Stimulated activated CD4-positive, alpha-beta T cell treated with anti-CD3 and anti-CD28 coated beads, Interleukin-15, amount 100 ng/mL, for 24 hours (primary cell): ENCODE measurements around the gene OR2T2.
"Not testable (repeated sequence)": the region's sequence is repeated elsewhere in the genome, so short reads cannot be mapped to it uniquely, and the experiment has no call there.

Source experiments
- DNase-seq: peaks from one replicate; pipeline ENCODE4 v3.0.0-alpha.2; 2020

OR2T2 gene

GRCh38 chr1:248445399-248445798 lies at the start of gene OR2T2:
Gene OR2T2, plus strand, starts transcription at chr1:248445637. Its CDS starts 7,161 bp downstream, at chr1:248452798.
- not testable (repeated sequence) for DNase-seq

GRCh38 chr1:248402748-248403147 lies 42.7 kb upstream of the OR2T2 start, which contains the start of gene OR2T1:
Gene OR2T1, plus strand, starts transcription at chr1:248403048. Its CDS starts 3,100 bp downstream, at chr1:248406148.
- no peak for DNase-seq

- no peak for DNase-seq
These were observed 41.4 kb upstream of the OR2T2 start for GRCh38 chr1:248404024-248404423.

- no peak for DNase-seq
These were observed 38.4 kb upstream of the OR2T2 start for GRCh38 chr1:248406721-248407692.

GRCh38 chr1:248416226-248416625 lies 29.2 kb upstream of the OR2T2 start:
- no peak for DNase-seq

- no peak for DNase-seq
These were observed 27.6 kb upstream of the OR2T2 start for GRCh38 chr1:248417854-248418253.

- DNase-seq = no peak
These were observed 24.1 kb upstream of the OR2T2 start for GRCh38 chr1:248421384-248421783.

GRCh38 chr1:248427526-248428191 lies 17.8 kb upstream of the OR2T2 start:
- DNase-seq = not testable (repeated sequence)

- DNase-seq = not testable (repeated sequence)
These were observed 17.3 kb upstream of the OR2T2 start for GRCh38 chr1:248428192-248428533.

- DNase-seq = not testable (repeated sequence)
These were observed 13.8 kb upstream of the OR2T2 start for GRCh38 chr1:248431683-248432082.

GRCh38 chr1:248432201-248432600 lies 13.2 kb upstream of the OR2T2 start:
- not testable (repeated sequence) for DNase-seq

- not testable (repeated sequence) for DNase-seq
These were observed 11.5 kb upstream of the OR2T2 start for GRCh38 chr1:248433811-248434415.

GRCh38 chr1:248434913-248435312 lies 10.5 kb upstream of the OR2T2 start:
- DNase-seq = not testable (repeated sequence)

- DNase-seq = not testable (repeated sequence)
These were observed 9.1 kb upstream of the OR2T2 start for GRCh38 chr1:248436303-248436702.

GRCh38 chr1:248438668-248439067 lies 6.8 kb upstream of the OR2T2 start:
- DNase-seq = not testable (repeated sequence)

GRCh38 chr1:248439283-248439682 lies 6.2 kb upstream of the OR2T2 start:
- DNase-seq = not testable (repeated sequence)

GRCh38 chr1:248442500-248443277 lies 2.7 kb upstream of the OR2T2 start:
- not testable (repeated sequence) for DNase-seq

- DNase-seq = not testable (repeated sequence)
These were observed 834 bp upstream of the OR2T2 start for GRCh38 chr1:248444603-248445002.

GRCh38 chr1:248448409-248449074 lies 3.1 kb downstream of the OR2T2 start:
- DNase-seq = not testable (repeated sequence)

GRCh38 chr1:248449821-248450465 lies 4.5 kb downstream of the OR2T2 start:
- DNase-seq = not testable (repeated sequence)

GRCh38 chr1:248450466-248451145 lies 5.2 kb downstream of the OR2T2 start:
- DNase-seq = not testable (repeated sequence)
